ENCODE results near the gene DNAJC1. TPM values are rescaled to one million over a fixed set of nuclear protein-coding genes. Genes with fewer than 3 reads are reported as not detected.

DNAJC1 gene
- total and polyA plus RNA-seq, 2 of the 8 experiments (the other 6 are each of a cell fraction or from before 2014, with no cell fraction given), result 6.8 to 14.8 TPM

DNA sequence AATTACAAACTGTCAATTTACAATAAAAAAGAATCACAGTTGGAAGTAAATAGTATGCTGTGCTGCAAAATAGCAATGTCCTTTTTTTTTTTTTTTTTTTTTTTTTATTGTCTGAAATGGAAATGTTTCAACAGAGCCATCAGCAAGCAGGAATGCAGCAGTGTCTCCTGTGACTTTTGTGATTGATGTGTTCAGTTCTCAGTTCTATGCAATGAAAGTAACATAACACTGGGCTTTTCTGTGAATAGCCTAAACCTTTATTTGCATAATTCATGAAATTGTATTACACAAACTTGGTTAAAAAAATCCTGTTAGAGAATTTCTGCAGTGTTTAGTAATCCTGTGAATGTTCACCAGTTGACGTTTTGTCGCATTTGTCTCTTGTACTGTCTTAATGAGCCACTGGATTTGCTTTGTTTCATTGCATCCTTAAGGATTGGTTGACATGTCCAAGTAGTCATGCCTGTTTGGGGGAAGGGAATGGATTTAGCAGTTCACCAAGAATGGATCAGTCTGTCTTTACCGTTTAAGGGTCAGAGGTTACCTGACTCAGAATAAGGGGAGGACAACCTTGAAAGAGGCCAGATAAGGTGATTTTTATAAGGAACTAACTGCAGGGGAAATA, 276.8 kb downstream of the DNAJC1 start:
- H3K4me1 ChIP-seq (replicated peaks in 1 of 4; ENCODE audit: control insufficient read depth in 3 of 4, insufficient read depth in 4 of 4, low read length in 3 of 4), result peaks cover 2 to 9% (median 7%) of the 10 kb centered on the region in 4 experiments; a peak in 4 of 7 replicates
- no peak overlapping the region for H3K27ac ChIP-seq (ENCODE audit: low read depth, low read length)
- no peak overlapping the region for H3K4me2 ChIP-seq (ENCODE audit: insufficient read depth in 1 of 2, low read depth in 2 of 2, low read length in 2 of 2)
- no peak overlapping the region for H2BK120ac ChIP-seq (replicated peaks; ENCODE audit: low read depth, low read length)
- peak; percentile 42 for FAIRE-seq
- no peaks in the 10 kb centered on the region for H3K23me2 ChIP-seq (ENCODE audit: low read depth, low read length)
- no peaks in the 10 kb centered on the region for H3K9me3 ChIP-seq (ENCODE audit: insufficient read depth in 2 of 2, low read depth in 1 of 2, low read length in 1 of 2)
- DNase-seq (ENCODE audit: low read depth in 1 of 2, low spot score in 2 of 2), result no peak
- no peak overlapping the region for H3K18ac ChIP-seq (ENCODE audit: extremely low read depth, low read length)
- no peak overlapping the region for H2BK20ac ChIP-seq (ENCODE audit: low read length)
- no peak overlapping the region for H4K91ac ChIP-seq (replicated peaks; ENCODE audit: insufficient read length, low read length)
- H2BK5ac ChIP-seq (ENCODE audit: low read depth, low read length), result no peak overlapping the region
- H3K14ac ChIP-seq (ENCODE audit: insufficient read length), result no peak overlapping the region
- peaks cover 0 to 27% (median 2%) of the 10 kb centered on the region in 4 experiments; a peak in 2 of 8 replicates for H3K36me3 ChIP-seq (ENCODE audit: control insufficient read depth in 2 of 4, insufficient read depth in 4 of 4, low read length in 3 of 4)
- no peak overlapping the region for H2AK5ac ChIP-seq (ENCODE audit: low read depth, low read length)
- H3K79me2 ChIP-seq (ENCODE audit: control insufficient read depth in 1 of 2, insufficient read depth in 2 of 2, low read length in 2 of 2), result peaks cover 0 to 10% of the 10 kb centered on the region in 2 experiments; a peak in 1 of 4 replicates
- H3K27me3 ChIP-seq (replicated peaks in 1 of 4; ENCODE audit: control insufficient read depth in 3 of 4, extremely low read depth in 1 of 4, insufficient read depth in 3 of 4, low read length in 3 of 4), result no peaks in the 10 kb centered on the region
- no peaks in the 10 kb centered on the region for H4K20me1 ChIP-seq (replicated peaks in 1 of 2; ENCODE audit: control insufficient read depth in 1 of 2, insufficient read depth in 2 of 2, low read length in 2 of 2)
- H2BK12ac ChIP-seq (ENCODE audit: low read depth, low read length), result no peak overlapping the region
- WGBS, 2 experiments (ENCODE audit: extremely low coverage in 1 of 2, insufficient coverage in 1 of 2, insufficient read length in 1 of 2, insufficient replicate concordance in 2 of 2, low coverage in 1 of 2, low lambda C conversion rate in 2 of 2, missing lambda C conversion rate in 1 of 2), result 91% methylated on average over 3 of the region's 3 CpGs; no CpG with 5 or more reads in 1 of the 2 experiments
- ChIA-PET POLR2A (ENCODE audit: partially characterized antibody) (no interaction called here), CTCF (ENCODE audit: partially characterized antibody) (interaction anchor here (0.5 to 1.4 kb wide), 3 partner anchors 12 to 176 kb away, joined by 3 to 4 read pairs (median 3); no protein-coding TSS in a partner anchor)
- H3K56ac ChIP-seq (replicated peaks; ENCODE audit: insufficient read length, low read depth, low read length), result no peak overlapping the region
- no peaks in the 10 kb centered on the region for H3K79me1 ChIP-seq (ENCODE audit: low read depth, low read length)
- no peak overlapping the region for H2AFZ ChIP-seq (ENCODE audit: low read length)
- no peak overlapping the region for H3K4ac ChIP-seq (replicated peaks; ENCODE audit: insufficient read length, low read depth, low read length)
- no peak overlapping the region for H3K9ac ChIP-seq (replicated peaks in 1 of 4; ENCODE audit: extremely low read depth in 1 of 4, low read depth in 3 of 4, low read length in 3 of 4)
- no peak overlapping the region for H4K8ac ChIP-seq (ENCODE audit: extremely low read depth, insufficient read depth, low read length)
- H4K5ac ChIP-seq (ENCODE audit: insufficient read length, low read depth, low read length), result no peak overlapping the region
- no peak overlapping the region for H3K4me3 ChIP-seq (ENCODE audit: extremely low read depth in 1 of 4, insufficient read depth in 2 of 4, low read depth in 3 of 4, low read length in 4 of 4)
- no peak overlapping the region for H2BK15ac ChIP-seq (ENCODE audit: low read length)
- no peak overlapping the region for H3K23ac ChIP-seq (ENCODE audit: insufficient read length)
- TF ChIP-seq SUZ12 (IDR thresholded peaks at IDR 0.05; ENCODE audit: low read length) (no peak), RAD21 (IDR thresholded peaks at IDR 0.05 in 1 of 2, conservative IDR thresholded peaks at IDR 0.05 in 1 of 2; ENCODE audit: low read depth in 2 of 2, low read length in 2 of 2) (no peak), RBBP5 (IDR thresholded peaks at IDR 0.05; ENCODE audit: borderline replicate concordance, low read depth, low read length) (no peak), ASH2L (IDR thresholded peaks at IDR 0.05; ENCODE audit: low read length) (no peak), SRF (IDR thresholded peaks at IDR 0.05; ENCODE audit: low read depth, low read length) (no peak), JUN (IDR thresholded peaks at IDR 0.05; ENCODE audit: low read depth, low read length) (no peak), JUND (IDR thresholded peaks at IDR 0.05; ENCODE audit: low read length) (no peak), RFX5 (IDR thresholded peaks at IDR 0.05; ENCODE audit: borderline replicate concordance, low read depth, low read length) (no peak), POU5F1 (IDR thresholded peaks at IDR 0.05; ENCODE audit: low read depth, low read length) (no peak), EZH2 (IDR thresholded peaks at IDR 0.05; ENCODE audit: low read depth, low read length, severe bottlenecking) (no peak)
- TF ChIP-seq, protein P1, sequence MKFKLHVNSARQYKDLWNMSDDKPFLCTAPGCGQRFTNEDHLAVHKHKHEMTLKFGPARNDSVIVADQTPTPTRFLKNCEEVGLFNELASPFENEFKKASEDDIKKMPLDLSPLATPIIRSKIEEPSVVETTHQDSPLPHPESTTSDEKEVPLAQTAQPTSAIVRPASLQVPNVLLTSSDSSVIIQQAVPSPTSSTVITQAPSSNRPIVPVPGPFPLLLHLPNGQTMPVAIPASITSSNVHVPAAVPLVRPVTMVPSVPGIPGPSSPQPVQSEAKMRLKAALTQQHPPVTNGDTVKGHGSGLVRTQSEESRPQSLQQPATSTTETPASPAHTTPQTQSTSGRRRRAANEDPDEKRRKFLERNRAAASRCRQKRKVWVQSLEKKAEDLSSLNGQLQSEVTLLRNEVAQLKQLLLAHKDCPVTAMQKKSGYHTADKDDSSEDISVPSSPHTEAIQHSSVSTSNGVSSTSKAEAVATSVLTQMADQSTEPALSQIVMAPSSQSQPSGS (IDR thresholded peaks at IDR 0.05; ENCODE audit: low read length), result no peak
